H9 (cell line): ENCODE results near the gene ATF3. TPM values are rescaled to one million over a fixed set of nuclear protein-coding genes. Genes with fewer than 3 reads are reported as not detected.

Experiments used
- DNase-seq: peaks from one replicate; pipeline ENCODE4 v3.0.0-alpha.2; 2017
- H2AFZ ChIP-seq: one replicate; pipeline ENCODE4 v1.6.1; 2013; ENCODE audit warnings: mild to moderate bottlenecking, low read length, control low read depth, moderate library complexity
- H2AK5ac ChIP-seq: 2 replicates; pipeline ENCODE4 v1.6.1; 2013; ENCODE audit warnings: low read length, control low read depth, mixed read lengths; ENCODE audit not compliant: insufficient read length
- H2BK120ac ChIP-seq: one replicate; pipeline ENCODE4 v1.6.1; 2013; ENCODE audit warnings: low read depth, mild to moderate bottlenecking, low read length, control low read depth, inconsistent platforms; ENCODE audit not compliant: poor library complexity, severe bottlenecking
- H2BK12ac ChIP-seq: 2 replicates; pipeline ENCODE4 v1.6.1; 2013; ENCODE audit warnings: low read length, control low read depth, mixed read lengths, low read depth; ENCODE audit not compliant: insufficient read length
- H2BK15ac ChIP-seq: 2 replicates; pipeline ENCODE4 v1.6.1; 2013; ENCODE audit warnings: low read depth, low read length, control low read depth
- H2BK20ac ChIP-seq: one replicate; pipeline ENCODE4 v1.6.1; 2013; ENCODE audit warnings: low read depth, mild to moderate bottlenecking, low read length, control low read depth, inconsistent platforms; ENCODE audit not compliant: poor library complexity, severe bottlenecking
- H2BK5ac ChIP-seq: 2 replicates; pipeline ENCODE4 v1.6.1; 2013; ENCODE audit warnings: low read length, control low read depth, mixed read lengths; ENCODE audit not compliant: insufficient read length
- H3K14ac ChIP-seq: 2 replicates; pipeline ENCODE4 v1.6.1; 2013; ENCODE audit warnings: low read length, control low read depth; ENCODE audit not compliant: insufficient read depth
- H3K18ac ChIP-seq: 2 replicates; pipeline ENCODE4 v1.6.1; 2013; ENCODE audit warnings: low read depth, mild to moderate bottlenecking, mixed read lengths, low read length, control low read depth; ENCODE audit not compliant: insufficient read length
- H3K23ac ChIP-seq: 2 replicates; pipeline ENCODE4 v1.6.1; 2013; ENCODE audit warnings: low read length, control low read depth, mixed read lengths, low read depth; ENCODE audit not compliant: insufficient read length
- H3K23me2 ChIP-seq: 2 replicates; pipeline ENCODE4 v1.6.1; 2013; ENCODE audit warnings: low read depth, mild to moderate bottlenecking, mixed read lengths, low read length, control low read depth; ENCODE audit not compliant: insufficient read length, poor library complexity, severe bottlenecking
- H3K27ac ChIP-seq: 2 replicates; pipeline ENCODE4 v1.5.1; 2013; ENCODE audit warnings: low read length, control low read depth, mixed read lengths, low read depth; ENCODE audit not compliant: insufficient read length
- H3K27me3 ChIP-seq: 2 replicates; pipeline ENCODE4 v1.6.1; 2013; ENCODE audit warnings: low read length, control low read depth, inconsistent platforms; ENCODE audit not compliant: insufficient read depth
- H3K4ac ChIP-seq: 2 replicates; pipeline ENCODE4 v1.6.1; 2013; ENCODE audit warnings: low read depth, mild to moderate bottlenecking, control low read depth, inconsistent platforms, low read length, moderate library complexity
- H3K4me1 ChIP-seq: 2 replicates; pipeline ENCODE4 v1.6.1; 2013; ENCODE audit warnings: low read length, control low read depth, inconsistent platforms; ENCODE audit not compliant: insufficient read depth
- H3K4me2 ChIP-seq: 2 replicates; pipeline ENCODE4 v1.6.1; 2013; ENCODE audit warnings: low read length, control low read depth, mixed read lengths; ENCODE audit not compliant: insufficient read length, insufficient read depth
- H3K56ac ChIP-seq: 2 replicates; pipeline ENCODE4 v1.6.1; 2013; ENCODE audit warnings: low read depth, mild to moderate bottlenecking, mixed read lengths, low read length, control low read depth; ENCODE audit not compliant: insufficient read length
- H3K79me1 ChIP-seq: 2 replicates; pipeline ENCODE4 v1.6.1; 2013; ENCODE audit warnings: low read depth, mild to moderate bottlenecking, moderate library complexity, low read length, control low read depth, inconsistent platforms; ENCODE audit not compliant: insufficient read depth, poor library complexity, severe bottlenecking
- H3K79me2 ChIP-seq: 2 replicates; pipeline ENCODE4 v1.6.1; 2013; ENCODE audit warnings: low read length, control low read depth, inconsistent platforms; ENCODE audit not compliant: insufficient read depth
- H3K9ac ChIP-seq: 2 replicates; pipeline ENCODE4 v1.6.1; 2013; ENCODE audit warnings: low read length, control low read depth, mixed read lengths; ENCODE audit not compliant: insufficient read length; ENCODE audit errors: extremely low read depth
- H3K9me3 ChIP-seq: one replicate; pipeline ENCODE4 v1.6.1; 2013; ENCODE audit warnings: low read depth, low read length, inconsistent platforms; ENCODE audit not compliant: control insufficient read depth
- H3T11ph ChIP-seq: one replicate; pipeline ENCODE4 v1.6.1; 2013; ENCODE audit warnings: mild to moderate bottlenecking, low read length, control low read depth, inconsistent platforms
- H4K20me1 ChIP-seq: one replicate; pipeline ENCODE4 v1.6.1; 2013; ENCODE audit not compliant: control insufficient read depth, insufficient read length, insufficient read depth
- H4K5ac ChIP-seq: 2 replicates; pipeline ENCODE4 v1.6.1; 2013; ENCODE audit warnings: low read depth, mild to moderate bottlenecking, mixed read lengths, low read length, control low read depth; ENCODE audit not compliant: insufficient read length
- H4K8ac ChIP-seq: replicated peaks from 2 replicates; pipeline ENCODE4 v1.6.1; 2013; ENCODE audit warnings: low read length, control low read depth, mixed read lengths, low read depth; ENCODE audit not compliant: insufficient read length
- H4K91ac ChIP-seq: 2 replicates; pipeline ENCODE4 v1.6.1; 2013; ENCODE audit warnings: low read depth, mild to moderate bottlenecking, moderate library complexity, mixed read lengths, low read length, control low read depth; ENCODE audit not compliant: insufficient read length
- H3K27ac Mint-ChIP-seq, 3 experiments: 2 replicates in 2 of 3; 3 replicates in 1 of 3; pipeline ENCODE4 v1.8.0; 2020 to 2021; ENCODE audit warnings: mixed read lengths in 3 of 3, mild to moderate bottlenecking in 1 of 3, moderate library complexity in 1 of 3
- H3K27me3 Mint-ChIP-seq: 2 replicates; pipeline ENCODE4 v1.8.0; 2021; ENCODE audit warnings: low read depth, mild to moderate bottlenecking, moderate library complexity, mixed read lengths
- H3K36me3 Mint-ChIP-seq, 3 experiments: 2 replicates in 2 of 3; 3 replicates in 1 of 3; pipeline ENCODE4 v1.8.0; 2020 to 2021; ENCODE audit warnings: low read depth in 3 of 3, mixed read lengths in 3 of 3; ENCODE audit not compliant: insufficient read depth in 1 of 3
- H3K4me1 Mint-ChIP-seq, 2 experiments: 2 replicates each; pipeline ENCODE4 v1.8.0; 2020; ENCODE audit warnings: mixed read lengths in 2 of 2
- H3K4me3 Mint-ChIP-seq, 2 experiments: 2 replicates in 1 of 2; 3 replicates in 1 of 2; pipeline ENCODE4 v1.8.0; 2020 to 2021; ENCODE audit warnings: mild to moderate bottlenecking in 2 of 2, mixed read lengths in 2 of 2, moderate library complexity in 1 of 2
- H3K9me3 Mint-ChIP-seq, 2 experiments: 2 replicates in 1 of 2; 3 replicates in 1 of 2; pipeline ENCODE4 v1.8.0; 2020; ENCODE audit warnings: mild to moderate bottlenecking in 2 of 2, mixed read lengths in 2 of 2, moderate library complexity in 1 of 2
- CTCF ChIP-seq: fragments of 200-600 bp; sonication (generic); conservative IDR thresholded peaks from 3 replicates; pipeline ENCODE4 v1.8.0; 2021; ENCODE audit warnings: antibody characterized with exemption, mild to moderate bottlenecking
- WGBS: extraction: QIAGEN DNeasy Blood & Tissue Kit; methylation state at CpG from one replicate; pipeline ENCODE4 v1.1.7; 2013; ENCODE audit warnings: missing lambda C conversion rate, low lambda C conversion rate, mixed read lengths; ENCODE audit not compliant: insufficient read length; ENCODE audit errors: extremely low coverage; 5-methylcytosine and 5-hydroxymethylcytosine counted together
- total RNA-seq: library from RNA; stranded (reverse); gene quantifications from 2 replicates; pipeline ENCODE4 v1.2.1, GENCODE V29; 2021

Gene ATF3
- total RNA-seq, 1 experiment from 2014 or later, result 14.7 TPM

- Histone ChIP-seq H3K14ac (no peak overlapping the region), H3K23me2 (no peaks in the 10 kb centered on the region), H4K5ac (no peak overlapping the region), H4K20me1 (no peaks in the 10 kb centered on the region), H4K8ac (no peak overlapping the region), H2AK5ac (no peak overlapping the region), H2BK12ac (no peak overlapping the region), H3K23ac (no peak overlapping the region), H3K79me1 (no peaks in the 10 kb centered on the region), H3K79me2 (no peaks in the 10 kb centered on the region), H2BK15ac (no peak overlapping the region), H3K4me2 (no peak overlapping the region), H3K18ac (no peak overlapping the region), H3K4me1 (no peaks in the 10 kb centered on the region), H2BK120ac (no peak overlapping the region), H2BK5ac (no peak overlapping the region), H3K27ac (no peak overlapping the region), H4K91ac (no peak overlapping the region), H3K4ac (no peak overlapping the region), H3K9ac (no peak overlapping the region), H3K27me3 (no peaks in the 10 kb centered on the region), H3K9me3 (no peaks in the 10 kb centered on the region), H3K56ac (no peak overlapping the region), H2BK20ac (no peak overlapping the region), H2AFZ (no peak overlapping the region), H3T11ph (no peak overlapping the region)
- H3K9me3 Mint-ChIP-seq, result no peaks in the 10 kb centered on the region
- H3K36me3 Mint-ChIP-seq, result no peaks in the 10 kb centered on the region
- no peak overlapping the region for H3K27ac Mint-ChIP-seq
- no peak for TF ChIP-seq CTCF
- WGBS, result no CpG with 5 or more reads among the region's 6 CpGs
- H3K27me3 Mint-ChIP-seq, result peaks cover 7% of the 10 kb centered on the region
- no peak for DNase-seq
- H3K4me3 Mint-ChIP-seq, result no peak overlapping the region
- peaks cover 18 to 24% of the 10 kb centered on the region in 2 experiments for H3K4me1 Mint-ChIP-seq
Observed at GRCh38 chr1:212585210-212585609, 23.4 kb upstream of the ATF3 start.
